K562 (cell line): ENCODE results near the gene NLGN3. TPM values are rescaled to one million over a fixed set of nuclear protein-coding genes. Genes with fewer than 3 reads are reported as not detected.
A peak's percentile ranks its signal among the peaks of the same experiment; 100 is the strongest.

ENCODE experiments used
- CBX5 ChIP-seq: IDR thresholded peaks from 2 replicates; pipeline ENCODE4 v1.6.1; 2014; ENCODE audit warnings: low read depth, borderline replicate concordance
- DLX4 ChIP-seq: fragments of 250-450 bp; sonication (Bioruptor Pico); IDR thresholded peaks from 2 replicates; pipeline ENCODE4 v1.6.1; 2021; ENCODE audit warnings: mild to moderate bottlenecking
- FOXA1 ChIP-seq: fragments of 450-650 bp; IDR thresholded peaks from 2 replicates; pipeline ENCODE4 v1.6.1; 2016; ENCODE audit warnings: mild to moderate bottlenecking, borderline replicate concordance
- GMEB1 ChIP-seq: fragments of 250-450 bp; sonication (Bioruptor Pico); IDR thresholded peaks from 2 replicates; pipeline ENCODE4 v1.4.0; 2020; ENCODE audit warnings: mild to moderate bottlenecking
- MCM7 ChIP-seq, 2 experiments: fragments of 450-650 bp; IDR thresholded peaks; 2 replicates each; pipeline ENCODE4 v1.6.1; 2016 to 2018
- POLR2B ChIP-seq: fragments of 450-650 bp; IDR thresholded peaks from 2 replicates; pipeline ENCODE4 v1.6.1; 2018; ENCODE audit warnings: low read depth; ENCODE audit not compliant: partially characterized antibody
- POLR3A ChIP-seq: IDR thresholded peaks from 2 replicates; pipeline ENCODE4 v1.6.1; 2011; ENCODE audit warnings: borderline replicate concordance, mild to moderate bottlenecking, moderate library complexity; ENCODE audit not compliant: insufficient read length, insufficient read depth; ENCODE audit errors: extremely low read depth
- SREBF2 ChIP-seq: sonication (generic); formaldehyde crosslinking; IDR thresholded peaks from 2 replicates; pipeline ENCODE4 v1.4.0; 2020; ENCODE audit warnings: mild to moderate bottlenecking, missing genetic modification reagents
- TARDBP ChIP-seq: fragments of 450-650 bp; IDR thresholded peaks from 2 replicates; pipeline ENCODE4 v1.6.1; 2016
- TFE3 ChIP-seq: fragments of 450-650 bp; formaldehyde crosslinking; IDR thresholded peaks from 2 replicates; pipeline ENCODE4 v1.4.0; 2020; ENCODE audit warnings: mild to moderate bottlenecking, mixed read lengths
- TOE1 ChIP-seq, 2 experiments: fragments of 450-650 bp in 1 of 2; sonication (generic) in 1 of 2; formaldehyde crosslinking in 1 of 2; IDR thresholded peaks; 2 replicates each; pipeline versions ENCODE4 v1.7.1 to v1.8.0; 2016 to 2022; ENCODE audit warnings: borderline replicate concordance in 2 of 2, mild to moderate bottlenecking in 2 of 2, antibody characterized with exemption in 1 of 2, inconsistent platforms in 1 of 2, low read depth in 1 of 2, missing genetic modification reagents in 1 of 2, moderate library complexity in 1 of 2
- YY1 ChIP-seq, 3 experiments: IDR thresholded peaks; 2 replicates each; pipeline ENCODE4 v1.6.1; 2011; ENCODE audit warnings: low read length in 2 of 3, mild to moderate bottlenecking in 2 of 3, moderate library complexity in 2 of 3, borderline replicate concordance in 1 of 3, control low read depth in 1 of 3, low read depth in 1 of 3; ENCODE audit not compliant: insufficient read depth in 3 of 3, insufficient replicate concordance in 2 of 3, control insufficient read depth in 1 of 3, insufficient read length in 1 of 3; ENCODE audit errors: extremely low read depth in 1 of 3
- ZBTB17 ChIP-seq: fragments of 450-650 bp; formaldehyde crosslinking; IDR thresholded peaks from 2 replicates; pipeline ENCODE4 v1.4.0; 2020; ENCODE audit warnings: mild to moderate bottlenecking
- ZNF316 ChIP-seq: fragments of 450-650 bp; IDR thresholded peaks from 2 replicates; pipeline ENCODE4 v1.6.1; 2016
- ZNF766 ChIP-seq: fragments of 200-800 bp; sonication (Bioruptor generic); conservative IDR thresholded peaks from 2 replicates; pipeline ENCODE4 v1.6.1; 2016; ENCODE audit warnings: missing genetic modification characterization, missing compliant biosample characterization
- polyA plus RNA-seq, 8 experiments: library from polyadenylated mRNA; depleted of rRNA in 4 of 8; stranded (reverse) in 5 of 8; unstranded in 3 of 8; fragments of >200 nt; fragmentation: Nextera tagmentation in 2 of 8; fragmentation: Illumina TruSeq in 1 of 8; extraction: Ambion mirVana in 2 of 8; extraction: Trizol in 1 of 8; gene quantifications; 2 replicates each; pipeline versions ENCODE4 v1.2.1 to v1.2.3, GENCODE V29; 2011 to 2014; ENCODE audit warnings: inconsistent platforms in 1 of 8, missing spikeins in 1 of 8
- total RNA-seq, 7 experiments: library from RNA; depleted of rRNA in 6 of 7; stranded (reverse); fragments of >200 nt in 6 of 7; fragmentation: Illumina TruSeq in 2 of 7; extraction: Trizol in 2 of 7; gene quantifications; 2 replicates each; pipeline versions ENCODE4 v1.2.1 to v1.2.3, GENCODE V29; 2011 to 2021; ENCODE audit warnings: low replicate concordance in 1 of 7
- TF ChIP-seq, protein P1 (sequence below): fragments of 250-450 bp; sonication (Bioruptor Pico); IDR thresholded peaks from 2 replicates; pipeline ENCODE4 v1.4.0; 2020

NLGN3 gene
- total and polyA plus RNA-seq, 9 of the 15 experiments (the other 6 are each of a cell fraction or from before 2014, with no cell fraction given), result 0.03 to 0.86 (median 0.25) TPM

GRCh38 chrX:71181910-71182799 lies 37.5 kb downstream of the NLGN3 start (continued):
- TF ChIP-seq GMEB1 (CRISPR knock-in tag), result no peak
- TF ChIP-seq ZBTB17 (CRISPR knock-in tag), result no peak
- peak; percentile 38; the same call in 1 of the 2 replicates for TF ChIP-seq TOE1 (IDR thresholded peaks at IDR 0.05; ENCODE audit: borderline replicate concordance)
- no peak for TF ChIP-seq TOE1 (CRISPR knock-in tag; IDR thresholded peaks at IDR 0.05; ENCODE audit: borderline replicate concordance, low read depth)
- TF ChIP-seq YY1 (IDR thresholded peaks at IDR 0.05; ENCODE audit: borderline replicate concordance in 1 of 3, control insufficient read depth in 1 of 3, extremely low read depth in 1 of 3, insufficient read depth in 3 of 3, insufficient read length in 1 of 3, insufficient replicate concordance in 2 of 3, low read depth in 1 of 3, low read length in 2 of 3), result peak; percentile 52 to 93 (median 86)
- TF ChIP-seq FOXA1, result no peak
- no peak for TF ChIP-seq TFE3 (CRISPR knock-in tag)
- TF ChIP-seq SREBF2, result no peak
- TF ChIP-seq ZNF766 (CRISPR knock-in tag), result 0 out of 2 replicates have a peak, but pooled peaks have one; percentile 20
- TF ChIP-seq MCM7 (IDR thresholded peaks at IDR 0.05), result no peak
- TF ChIP-seq ZNF316, result peak; percentile 98
- no peak for TF ChIP-seq DLX4 (CRISPR knock-in tag)
- TF ChIP-seq POLR2B, result peak; percentile 81
- TF ChIP-seq TARDBP, result no peak
- TF ChIP-seq POLR3A, result no peak
- TF ChIP-seq, protein P1, sequence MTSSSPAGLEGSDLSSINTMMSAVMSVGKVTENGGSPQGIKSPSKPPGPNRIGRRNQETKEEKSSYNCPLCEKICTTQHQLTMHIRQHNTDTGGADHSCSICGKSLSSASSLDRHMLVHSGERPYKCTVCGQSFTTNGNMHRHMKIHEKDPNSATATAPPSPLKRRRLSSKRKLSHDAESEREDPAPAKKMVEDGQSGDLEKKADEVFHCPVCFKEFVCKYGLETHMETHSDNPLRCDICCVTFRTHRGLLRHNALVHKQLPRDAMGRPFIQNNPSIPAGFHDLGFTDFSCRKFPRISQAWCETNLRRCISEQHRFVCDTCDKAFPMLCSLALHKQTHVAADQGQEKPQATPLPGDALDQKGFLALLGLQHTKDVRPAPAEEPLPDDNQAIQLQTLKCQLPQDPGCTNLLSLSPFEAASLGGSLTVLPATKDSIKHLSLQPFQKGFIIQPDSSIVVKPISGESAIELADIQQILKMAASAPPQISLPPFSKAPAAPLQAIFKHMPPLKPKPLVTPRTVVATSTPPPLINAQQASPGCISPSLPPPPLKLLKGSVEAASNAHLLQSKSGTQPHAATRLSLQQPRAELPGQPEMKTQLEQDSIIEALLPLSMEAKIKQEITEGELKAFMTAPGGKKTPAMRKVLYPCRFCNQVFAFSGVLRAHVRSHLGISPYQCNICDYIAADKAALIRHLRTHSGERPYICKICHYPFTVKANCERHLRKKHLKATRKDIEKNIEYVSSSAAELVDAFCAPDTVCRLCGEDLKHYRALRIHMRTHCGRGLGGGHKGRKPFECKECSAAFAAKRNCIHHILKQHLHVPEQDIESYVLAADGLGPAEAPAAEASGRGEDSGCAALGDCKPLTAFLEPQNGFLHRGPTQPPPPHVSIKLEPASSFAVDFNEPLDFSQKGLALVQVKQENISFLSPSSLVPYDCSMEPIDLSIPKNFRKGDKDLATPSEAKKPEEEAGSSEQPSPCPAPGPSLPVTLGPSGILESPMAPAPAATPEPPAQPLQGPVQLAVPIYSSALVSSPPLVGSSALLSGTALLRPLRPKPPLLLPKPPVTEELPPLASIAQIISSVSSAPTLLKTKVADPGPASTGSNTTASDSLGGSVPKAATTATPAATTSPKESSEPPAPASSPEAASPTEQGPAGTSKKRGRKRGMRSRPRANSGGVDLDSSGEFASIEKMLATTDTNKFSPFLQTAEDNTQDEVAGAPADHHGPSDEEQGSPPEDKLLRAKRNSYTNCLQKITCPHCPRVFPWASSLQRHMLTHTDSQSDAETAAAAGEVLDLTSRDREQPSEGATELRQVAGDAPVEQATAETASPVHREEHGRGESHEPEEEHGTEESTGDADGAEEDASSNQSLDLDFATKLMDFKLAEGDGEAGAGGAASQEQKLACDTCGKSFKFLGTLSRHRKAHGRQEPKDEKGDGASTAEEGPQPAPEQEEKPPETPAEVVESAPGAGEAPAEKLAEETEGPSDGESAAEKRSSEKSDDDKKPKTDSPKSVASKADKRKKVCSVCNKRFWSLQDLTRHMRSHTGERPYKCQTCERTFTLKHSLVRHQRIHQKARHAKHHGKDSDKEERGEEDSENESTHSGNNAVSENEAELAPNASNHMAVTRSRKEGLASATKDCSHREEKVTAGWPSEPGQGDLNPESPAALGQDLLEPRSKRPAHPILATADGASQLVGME (CRISPR knock-in tag), result no peak
- no peak for TF ChIP-seq CBX5
